HCT116 (cell line): ENCODE results near the gene SOX1. TPM values are rescaled to one million over a fixed set of nuclear protein-coding genes. Genes with fewer than 3 reads are reported as not detected.

Source experiments
- ATAC-seq: fragments of 200-7000 bp; cut with Tn5 transposase; 2 replicates; pipeline ENCODE4 v1.9.1; 2020; ENCODE audit warnings: mild to moderate bottlenecking, moderate library complexity
- BruUV-seq: library from RNA; stranded (reverse); fragments of 400-500 nt; replicated peaks from 2 replicates; lab custom pipeline; 2021; lab: Mats Ljungman, UMichigan
- CTCF ChIA-PET: fragments of 300-600 bp; sonication (Branson Sonifier 250); formaldehyde crosslinking; loops from one replicate; lab custom pipeline; 2021; ENCODE audit warnings: antibody characterized with exemption; lab: Charles Lee
- POLR2A ChIA-PET: fragments of 300-600, 350-600 bp; sonication (Branson Sonifier 250); formaldehyde crosslinking; loops from one replicate; lab custom pipeline; 2021; ENCODE audit warnings: antibody characterized with exemption; lab: Charles Lee
- RAD21 ChIA-PET, 2 experiments: fragments of 300-600 bp; sonication (Branson Sonifier 250); formaldehyde crosslinking; loops; one replicate each; lab custom pipeline; 2023; ENCODE audit warnings: low total read pairs in 2 of 2; ENCODE audit not compliant: uncharacterized antibody in 2 of 2, unreplicated experiment in 2 of 2, low non-redundant PET in 1 of 2; lab: Charles Lee
- DNase-seq: peaks from one replicate; pipeline ENCODE4 v3.0.0-alpha.2; 2010; ENCODE audit warnings: low read depth, low spot score
- H2AFZ ChIP-seq: fragments of 200-600 bp; shearing (Covaris generic), sonication (generic); 2 replicates; pipeline ENCODE4 v1.6.1; 2017; ENCODE audit warnings: low read depth, mixed run types, mixed read lengths, antibody characterized with exemption, low read length; ENCODE audit not compliant: poor library complexity, severe bottlenecking
- H3K27ac ChIP-seq: 2 replicates; pipeline ENCODE4 v1.5.1; 2012; ENCODE audit warnings: low read depth, low read length
- H3K27me3 ChIP-seq: fragments of 200-600 bp; sonication (generic); 2 replicates; pipeline ENCODE4 v1.6.1; 2016; ENCODE audit warnings: mixed run types, low read length, mixed read lengths; ENCODE audit not compliant: insufficient read depth
- H3K36me3 ChIP-seq, 2 experiments: fragments of 200-500 bp in 1 of 2; fragments of 200-600 bp in 1 of 2; sonication (Bioruptor generic) in 1 of 2; sonication (generic) in 1 of 2; 2 replicates each; pipeline versions ENCODE4 v1.5.1 to v1.6.1; 2014 to 2016; ENCODE audit warnings: low read length in 2 of 2, inconsistent platforms in 1 of 2, mixed read lengths in 1 of 2, mixed run types in 1 of 2; ENCODE audit not compliant: insufficient read depth in 2 of 2, control insufficient read depth in 1 of 2
- H3K4me1 ChIP-seq, 2 experiments: fragments of 200-600 bp in 1 of 2; sonication (generic) in 1 of 2; 2 replicates each; pipeline versions ENCODE4 v1.5.1 to v1.6.1; 2012 to 2017; ENCODE audit warnings: low read length in 2 of 2, inconsistent platforms in 1 of 2, mild to moderate bottlenecking in 1 of 2, mixed read lengths in 1 of 2, mixed run types in 1 of 2, moderate library complexity in 1 of 2; ENCODE audit not compliant: insufficient read depth in 2 of 2, control insufficient read depth in 1 of 2
- H3K4me2 ChIP-seq: fragments of 200-600 bp; sonication (generic); 2 replicates; pipeline ENCODE4 v1.6.1; 2017; ENCODE audit warnings: mixed run types, low read length, mixed read lengths
- H3K4me3 ChIP-seq, 2 experiments: fragments of 200-600 bp in 1 of 2; sonication (generic) in 1 of 2; replicated peaks in 1 of 2; 2 replicates each; pipeline ENCODE4 v1.5.1; 2011 to 2016; ENCODE audit warnings: low read length in 2 of 2, control low read depth in 1 of 2, low read depth in 1 of 2, mild to moderate bottlenecking in 1 of 2, mixed read lengths in 1 of 2, mixed run types in 1 of 2
- H3K79me2 ChIP-seq: fragments of 200-600 bp; sonication (generic); 2 replicates; pipeline ENCODE4 v1.6.1; 2017; ENCODE audit warnings: mild to moderate bottlenecking, mixed run types, low read length, moderate library complexity, mixed read lengths; ENCODE audit not compliant: insufficient read depth
- H3K9ac ChIP-seq: fragments of 200-600 bp; sonication (generic); 2 replicates; pipeline ENCODE4 v1.6.1; 2016; ENCODE audit warnings: low read length, mixed read lengths
- H3K9me2 ChIP-seq: fragments of 200-600 bp; sonication (generic), shearing (Covaris generic); 2 replicates; pipeline ENCODE4 v1.6.1; 2017; ENCODE audit warnings: mixed run types, mild to moderate bottlenecking, moderate library complexity; ENCODE audit not compliant: insufficient read depth
- H3K9me3 ChIP-seq, 2 experiments: fragments of 200-500 bp in 1 of 2; fragments of 200-600 bp in 1 of 2; sonication (Bioruptor generic) in 1 of 2; sonication (generic) in 1 of 2; 2 replicates each; pipeline ENCODE4 v1.6.1; 2014 to 2017; ENCODE audit warnings: low read length in 2 of 2, mixed read lengths in 2 of 2, inconsistent platforms in 1 of 2, low read depth in 1 of 2, mild to moderate bottlenecking in 1 of 2, mixed run types in 1 of 2, moderate library complexity in 1 of 2; ENCODE audit not compliant: control insufficient read depth in 1 of 2, insufficient read depth in 1 of 2
- H4K20me1 ChIP-seq: fragments of 200-600 bp; sonication (generic), shearing (Covaris generic); 2 replicates; pipeline ENCODE4 v1.6.1; 2017; ENCODE audit warnings: mixed run types, mild to moderate bottlenecking, moderate library complexity; ENCODE audit not compliant: insufficient read depth
- CEBPB ChIP-seq: IDR thresholded peaks from 2 replicates; pipeline ENCODE4 v1.6.1; 2012; ENCODE audit warnings: low read depth
- EZH2 ChIP-seq: fragments of 200-600 bp; sonication (generic); IDR thresholded peaks from 2 replicates; pipeline ENCODE4 v1.6.1; 2017; ENCODE audit warnings: antibody characterized with exemption, mixed run types
- EZH2phosphoT487 ChIP-seq: fragments of 200-600 bp; IDR thresholded peaks from 2 replicates; pipeline ENCODE4 v1.6.1; 2018; ENCODE audit warnings: antibody characterized with exemption, borderline replicate concordance
- FOSL1 ChIP-seq: IDR thresholded peaks from 2 replicates; pipeline ENCODE4 v1.6.1; 2012; ENCODE audit warnings: low read depth
- MAX ChIP-seq: IDR thresholded peaks from 2 replicates; pipeline ENCODE4 v1.6.1; 2012
- REST ChIP-seq: IDR thresholded peaks from 2 replicates; pipeline ENCODE4 v1.6.1; 2012; ENCODE audit warnings: low read depth
- SP1 ChIP-seq: IDR thresholded peaks from 2 replicates; pipeline ENCODE4 v1.6.1; 2012; ENCODE audit warnings: low read depth
- SRF ChIP-seq: IDR thresholded peaks from 2 replicates; pipeline ENCODE4 v1.6.1; 2012; ENCODE audit warnings: low read depth
- TCF7L2 ChIP-seq: IDR thresholded peaks from 2 replicates; pipeline ENCODE4 v1.7.0; 2011; ENCODE audit warnings: borderline replicate concordance, inconsistent platforms; ENCODE audit not compliant: insufficient read depth, insufficient read length; ENCODE audit errors: extremely low read depth
- YY1 ChIP-seq: IDR thresholded peaks from 2 replicates; pipeline ENCODE4 v1.6.1; 2011; ENCODE audit warnings: low read length, low read depth, moderate library complexity, mild to moderate bottlenecking; ENCODE audit not compliant: insufficient replicate concordance; ENCODE audit errors: extremely low read depth
- ZBTB33 ChIP-seq: IDR thresholded peaks from 2 replicates; pipeline ENCODE4 v1.6.1; 2011; ENCODE audit warnings: mild to moderate bottlenecking, low read length, moderate library complexity; ENCODE audit not compliant: insufficient replicate concordance; ENCODE audit errors: extremely low read depth
- intact Hi-C: fragments of 100-400 bp; cut with micrococcal nuclease; formaldehyde crosslinking; loops from 2 replicates; pipeline ENCODE4 v1.10.0; 2022
- total RNA-seq: library from RNA; stranded (reverse); gene quantifications from one replicate; pipeline ENCODE4 v1.2.1, GENCODE V29; 2021; ENCODE audit not compliant: unreplicated experiment

The SOX1 gene
- total RNA-seq, 1 experiment from 2014 or later = not detected

- H3K9me2 ChIP-seq = no peaks in the 10 kb centered on the region
- DNase-seq (no peak), ATAC-seq (no peak)
- CTCF ChIA-PET = no interaction called here
- H3K27me3 ChIP-seq = no peaks in the 10 kb centered on the region
- no peak for TF ChIP-seq YY1
- no peak for TF ChIP-seq EZH2phosphoT487
- no peak for TF ChIP-seq FOSL1
- no peak for TF ChIP-seq ZBTB33
- TF ChIP-seq SP1 = no peak
- no peak for TF ChIP-seq CEBPB
- no peak for TF ChIP-seq SRF
- no peak for TF ChIP-seq TCF7L2
- TF ChIP-seq MAX = no peak
- no peak for TF ChIP-seq EZH2
- TF ChIP-seq REST = no peak
- POLR2A ChIA-PET = no interaction called here
- H3K4me1 ChIP-seq = no peaks in the 10 kb centered on the region
- H4K20me1 ChIP-seq = no peaks in the 10 kb centered on the region
- intact Hi-C loops = no loop called here
- BruUV-seq = no TSS peak
- RAD21 ChIA-PET = no interaction called here
- H2AFZ ChIP-seq = no peak overlapping the region
- H3K4me2 ChIP-seq = no peak overlapping the region
- H3K79me2 ChIP-seq = no peaks in the 10 kb centered on the region
- H3K9me3 ChIP-seq = peaks cover 0 to 4% of the 10 kb centered on the region in 2 experiments; a peak in 1 of 4 replicates
- no peaks in the 10 kb centered on the region for H3K36me3 ChIP-seq
- no peak overlapping the region for H3K9ac ChIP-seq
- no peak overlapping the region for H3K4me3 ChIP-seq
- no peak overlapping the region for H3K27ac ChIP-seq
Observed at GRCh38 chr13:112078216-112078615, 11.3 kb downstream of the SOX1 start.
